Activated CD4-positive, alpha-beta T cell treated with anti-CD3 and anti-CD28 coated beads for 36 hours (primary cell): ENCODE results near the gene ABCG4. TPM values are rescaled to one million over a fixed set of nuclear protein-coding genes. Genes with fewer than 3 reads are reported as not detected.
"Not testable (repeated sequence)": the region's sequence is repeated elsewhere in the genome, so short reads cannot be mapped to it uniquely, and the experiment has no call there.

Experiments used
- ATAC-seq: fragments of 200-7000 bp; cut with Tn5 transposase; one replicate; pipeline ENCODE4 v1.10.0; 2021; ENCODE audit warnings: mild to moderate bottlenecking, moderate library complexity
- CTCF ChIA-PET: fragments of 350-600 bp; sonication (Branson Sonifier 250); formaldehyde crosslinking; loops from one replicate; lab custom pipeline; 2021; ENCODE audit warnings: antibody characterized with exemption; lab: Charles Lee
- POLR2A ChIA-PET: fragments of 350-600 bp; sonication (Branson Sonifier 250); formaldehyde crosslinking; loops from one replicate; lab custom pipeline; 2021; ENCODE audit warnings: antibody characterized with exemption, inconsistent platforms; lab: Charles Lee
- DNase-seq: peaks from one replicate; pipeline ENCODE4 v3.0.0-alpha.2; 2020
- H3K27ac Mint-ChIP-seq: one replicate; pipeline ENCODE4 v1.8.0; 2021; ENCODE audit warnings: mixed read lengths
- H3K27me3 Mint-ChIP-seq: one replicate; pipeline ENCODE4 v1.8.0; 2021; ENCODE audit warnings: mixed read lengths
- H3K36me3 Mint-ChIP-seq: one replicate; pipeline ENCODE4 v1.8.0; 2021; ENCODE audit warnings: low read depth, mixed read lengths
- H3K4me1 Mint-ChIP-seq: one replicate; pipeline ENCODE4 v1.8.0; 2021; ENCODE audit warnings: mixed read lengths
- H3K4me3 Mint-ChIP-seq: one replicate; pipeline ENCODE4 v1.8.0; 2021; ENCODE audit warnings: mild to moderate bottlenecking, moderate library complexity, mixed read lengths
- H3K9me3 Mint-ChIP-seq: one replicate; pipeline ENCODE4 v1.8.0; 2021; ENCODE audit warnings: low read depth, mixed read lengths
- intact Hi-C, 2 experiments: fragments of 100-400 bp; cut with DNase I in 1 of 2; cut with micrococcal nuclease in 1 of 2; formaldehyde crosslinking; loops; one replicate each; pipeline versions ENCODE4 v1.14.2 to v1.15.1; 2022 to 2024; cut with DNase I, micrococcal nuclease
- total RNA-seq, 2 experiments: library from RNA; stranded (reverse); gene quantifications; one replicate each; pipeline ENCODE4 v1.2.3, GENCODE V29; 2021

Gene ABCG4
- total RNA-seq: not detected

- no peak within 1 kb of the TSS for H3K27ac Mint-ChIP-seq
- intact Hi-C loops: loop anchor here in 1 of 2 experiments (1.0 kb wide), 1 partner anchor 28 kb away; the partner anchor contains the start of gene HINFP
These were observed at the start of gene ABCG4 for GRCh38 chr11:119149018-119149785. Gene ABCG4 (plus strand): TSS chr11:119149052. CDS start chr11:119149966, 914 bp downstream.

DNA sequence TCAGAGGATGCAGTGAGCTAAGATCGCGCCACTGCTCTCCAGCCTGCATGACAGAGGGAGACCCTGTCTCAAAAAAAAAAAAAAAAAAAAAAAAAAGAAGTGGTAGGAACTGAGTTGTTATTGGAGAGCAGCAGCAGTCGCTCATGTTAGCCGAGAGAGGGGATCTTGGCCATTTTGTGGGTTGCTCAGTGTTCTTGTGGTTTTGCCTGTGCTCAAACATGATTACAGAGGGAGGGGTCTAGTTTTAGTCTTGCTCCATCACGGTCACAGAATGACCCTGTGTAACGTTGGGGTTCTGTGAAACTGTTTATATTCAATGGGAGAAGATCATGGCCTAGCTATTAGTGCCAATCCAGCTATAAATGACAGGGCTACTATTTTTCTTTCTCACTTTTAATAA is 49.1 kb upstream of the ABCG4 start:
- CTCF ChIA-PET: interaction anchor here (0.8 to 3.7 kb wide), 6 partner anchors 9 to 157 kb away, joined by 3 to 20 read pairs (median 4); partner anchors contain the start of genes HMBS, TRAPPC4 and VPS11
- Mint-ChIP-seq H3K9me3 (no peaks in the 10 kb centered on the region), H3K4me3 (peak overlapping the region; percentile 95), H3K27me3 (no peaks in the 10 kb centered on the region), H3K27ac (peak overlapping the region; percentile 5), H3K36me3 (peaks cover 45% of the 10 kb centered on the region), H3K4me1 (peaks cover 45% of the 10 kb centered on the region)
- intact Hi-C loops: loop anchor here in 1 of 2 experiments (2.0 kb wide), 1 partner anchor 223 kb away; no protein-coding TSS in a partner anchor
- POLR2A ChIA-PET: no interaction called here
- no peak for ATAC-seq
- no peak for DNase-seq

More at GRCh38 chr11:119149018-119149785, at the start of gene ABCG4:
- ChIA-PET CTCF (interaction anchor here (0.6 to 1.1 kb wide), 2 partner anchors 34 to 792 kb away, joined by 4 to 5 read pairs; no protein-coding TSS in a partner anchor), POLR2A (interaction anchor here (0.6 kb wide), 1 partner anchor 47 kb away, joined by 3 read pairs; no protein-coding TSS in a partner anchor)
- H3K27me3 Mint-ChIP-seq: peaks cover 34% of the 10 kb centered on the region
- ATAC-seq (peak; percentile 51), DNase-seq (peak; percentile 45)
- peak within 1 kb of the TSS; percentile 64 for H3K4me3 Mint-ChIP-seq
- H3K4me1 Mint-ChIP-seq: peaks cover 8% of the 10 kb centered on the region
- H3K36me3 Mint-ChIP-seq: no peaks in the 10 kb centered on the region
- no peaks in the 10 kb centered on the region for H3K9me3 Mint-ChIP-seq

DNA sequence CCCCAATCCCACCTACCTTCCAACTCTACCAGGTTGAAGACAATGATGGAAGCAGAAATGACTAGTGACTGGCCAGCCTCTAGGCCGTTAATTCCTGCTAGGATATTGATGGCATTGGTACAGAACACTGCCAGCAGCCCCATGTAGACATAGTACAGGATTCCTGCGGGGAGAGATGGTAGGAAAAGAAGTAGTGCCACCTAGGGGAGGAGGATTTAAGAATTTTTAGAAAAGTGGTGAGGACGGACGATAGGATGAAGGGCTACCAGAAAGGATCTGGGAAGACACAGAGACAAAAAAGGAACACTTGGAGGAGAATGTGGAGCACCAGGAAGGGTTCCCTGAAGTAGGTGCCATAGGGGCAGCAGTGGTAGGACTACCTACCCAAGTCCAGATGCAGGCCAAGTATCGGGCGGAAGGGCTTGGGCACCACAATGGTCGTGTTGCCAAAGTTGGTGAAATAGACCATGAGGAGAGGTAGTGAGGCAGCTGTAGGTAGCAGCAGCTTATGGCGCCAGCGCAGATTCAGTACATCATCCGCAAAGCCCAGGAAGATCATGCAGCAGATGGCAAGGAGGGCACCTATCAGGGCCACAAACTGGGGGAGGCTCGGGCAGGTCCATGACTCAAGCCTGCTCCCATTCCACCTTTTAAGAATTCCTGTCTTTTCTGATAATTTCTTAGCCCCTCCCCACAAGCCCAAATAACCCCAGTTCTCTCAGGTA is 48.4 kb upstream of the ABCG4 start:
- Mint-ChIP-seq H3K27ac (peak overlapping the region; percentile 100), H3K36me3 (peaks cover 38% of the 10 kb centered on the region), H3K4me3 (peak overlapping the region; percentile 95), H3K4me1 (peaks cover 48% of the 10 kb centered on the region), H3K9me3 (no peaks in the 10 kb centered on the region), H3K27me3 (no peaks in the 10 kb centered on the region)
- no peak for DNase-seq
- ATAC-seq: no peak
- intact Hi-C loops: loop anchor here in 1 of 2 experiments (2.0 kb wide), 1 partner anchor 222 kb away; no protein-coding TSS in a partner anchor
- CTCF ChIA-PET: interaction anchor here (0.8 to 3.7 kb wide), 5 partner anchors 9 to 33 kb away, joined by 3 to 20 read pairs (median 8); partner anchors contain the start of genes HMBS and VPS11
- POLR2A ChIA-PET: interaction anchor here (0.6 kb wide), 1 partner anchor 15 kb away, joined by 3 read pairs; no protein-coding TSS in a partner anchor

DNA sequence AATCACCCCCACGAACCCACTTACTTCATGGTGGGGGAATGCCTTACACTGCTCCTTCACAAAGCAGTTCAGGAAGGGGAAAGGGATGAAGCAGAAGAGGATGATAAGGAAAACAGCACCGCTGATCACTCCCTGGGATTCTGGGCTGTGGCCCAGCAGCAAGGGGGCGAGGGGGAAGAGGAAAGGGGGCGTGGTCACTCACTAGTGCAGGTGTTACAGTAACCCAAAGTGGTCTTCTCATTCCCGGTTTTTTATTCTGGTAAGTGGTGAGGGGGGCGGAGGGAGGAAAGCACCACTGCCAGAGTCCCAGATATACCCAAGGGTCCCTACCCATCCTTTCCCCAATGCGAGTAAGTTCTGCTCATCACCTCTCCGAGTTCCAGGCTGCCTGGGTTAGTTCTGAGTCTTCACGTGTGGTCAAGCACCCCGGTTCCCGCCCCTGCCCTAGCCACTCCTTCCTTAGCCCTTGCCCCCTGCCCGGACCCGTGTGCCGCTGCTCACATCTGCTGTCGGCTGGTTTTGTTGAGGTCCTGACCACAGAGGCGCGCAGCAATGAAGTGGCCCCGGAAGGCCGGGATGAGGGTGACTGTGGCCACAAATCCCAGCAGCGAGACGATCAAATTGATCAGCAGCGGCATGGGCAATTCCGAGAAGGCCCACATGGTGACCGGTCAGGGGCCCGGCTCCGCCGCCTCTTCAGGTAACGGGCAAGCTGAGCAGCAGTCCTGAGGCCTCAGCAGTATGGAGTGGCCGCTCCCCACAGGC is 47.7 kb upstream of the ABCG4 start:
- peak overlapping the region; percentile 95 for H3K4me3 Mint-ChIP-seq
- POLR2A ChIA-PET: interaction anchor here (0.6 to 1.9 kb wide), 11 partner anchors 9 to 231 kb away, joined by 3 to 18 read pairs (median 4); partner anchors contain the start of genes CENATAC, HINFP, HMBS and RPS25
- DNase-seq: peak; percentile 54

DNA sequence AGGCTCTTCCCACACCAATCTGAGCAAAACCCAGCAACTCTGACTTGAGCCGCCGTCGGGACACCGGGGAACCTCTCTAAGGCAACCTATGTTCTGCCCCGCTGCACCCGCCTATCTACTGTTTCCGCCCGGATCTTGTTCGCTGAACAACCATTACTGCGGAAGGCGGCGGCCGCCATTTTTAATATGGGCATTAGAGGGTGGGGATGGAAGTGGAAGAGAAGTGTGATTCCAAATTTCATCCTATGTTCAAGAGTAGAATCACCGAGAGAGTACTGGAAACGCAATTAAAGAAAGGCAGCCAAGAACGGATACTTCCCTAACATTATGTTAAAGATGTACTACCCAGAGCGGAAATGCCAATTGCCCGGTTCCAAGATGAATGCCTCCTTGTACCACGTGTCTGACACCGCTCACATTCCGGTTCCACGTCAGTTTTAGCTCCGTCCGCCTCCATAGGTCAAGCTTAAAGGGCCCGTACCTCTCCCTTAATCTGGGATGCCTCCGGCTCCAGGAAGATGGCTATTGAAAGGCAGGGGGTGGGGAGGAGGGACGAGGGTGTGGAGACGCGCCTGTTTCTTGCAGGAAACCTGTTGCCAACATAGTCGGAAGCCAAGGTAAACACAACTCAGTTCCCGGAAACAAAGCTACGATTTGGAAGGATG is 47.0 kb upstream of the ABCG4 start, which contains the start of gene DPAGT1:
DPAGT1 (minus strand) TSS at position 95 of the 665 bp plus-strand sequence. CDS start 198 bp downstream, outside the sequence.
- peak within 1 kb of the TSS; percentile 100 for H3K27ac Mint-ChIP-seq
- H3K36me3 Mint-ChIP-seq: peaks cover 29% of the 10 kb centered on the region
- ATAC-seq (peak; percentile 86), DNase-seq (peak; percentile 93)
- intact Hi-C loops: loop anchor here (1.0 to 2.0 kb wide), 10 partner anchors 17 to 221 kb away; partner anchors contain the start of genes RPS25 (in 2 of the 2), TRAPPC4 (in 2 of the 2), CBL (in 1 of the 2) and CENATAC (in 1 of the 2)
- H3K9me3 Mint-ChIP-seq: no peaks in the 10 kb centered on the region
- no peaks in the 10 kb centered on the region for H3K27me3 Mint-ChIP-seq
- H3K4me3 Mint-ChIP-seq: peak within 1 kb of the TSS; percentile 95
- CTCF ChIA-PET: interaction anchor here (0.5 to 3.7 kb wide), 13 partner anchors 9 to 255 kb away, joined by 3 to 20 read pairs (median 4); partner anchors contain the start of genes CBL, HINFP, HMBS and TRAPPC4
- peaks cover 42% of the 10 kb centered on the region for H3K4me1 Mint-ChIP-seq
- POLR2A ChIA-PET: interaction anchor here (0.6 to 1.9 kb wide), 17 partner anchors 8 to 309 kb away, joined by 3 to 18 read pairs (median 4); partner anchors contain the start of genes CENATAC, HINFP, HMBS and RPS25

More for the DNA sequence above, 47.7 kb upstream of the ABCG4 start:
- CTCF ChIA-PET: interaction anchor here (1.0 to 3.7 kb wide), 5 partner anchors 16 to 104 kb away, joined by 3 to 20 read pairs (median 9); partner anchors contain the start of genes CBL, HINFP, HMBS and VPS11
- ATAC-seq: peak; percentile 20
- H3K27me3 Mint-ChIP-seq: no peaks in the 10 kb centered on the region
- intact Hi-C loops: loop anchor here (1.0 to 2.0 kb wide), 3 partner anchors 16 to 222 kb away; partner anchors contain the start of gene HMBS (in 1 of the 2)
- H3K4me1 Mint-ChIP-seq: peaks cover 41% of the 10 kb centered on the region
- H3K9me3 Mint-ChIP-seq: no peaks in the 10 kb centered on the region
- H3K36me3 Mint-ChIP-seq: peaks cover 34% of the 10 kb centered on the region
- H3K27ac Mint-ChIP-seq: peak overlapping the region; percentile 100

DNA sequence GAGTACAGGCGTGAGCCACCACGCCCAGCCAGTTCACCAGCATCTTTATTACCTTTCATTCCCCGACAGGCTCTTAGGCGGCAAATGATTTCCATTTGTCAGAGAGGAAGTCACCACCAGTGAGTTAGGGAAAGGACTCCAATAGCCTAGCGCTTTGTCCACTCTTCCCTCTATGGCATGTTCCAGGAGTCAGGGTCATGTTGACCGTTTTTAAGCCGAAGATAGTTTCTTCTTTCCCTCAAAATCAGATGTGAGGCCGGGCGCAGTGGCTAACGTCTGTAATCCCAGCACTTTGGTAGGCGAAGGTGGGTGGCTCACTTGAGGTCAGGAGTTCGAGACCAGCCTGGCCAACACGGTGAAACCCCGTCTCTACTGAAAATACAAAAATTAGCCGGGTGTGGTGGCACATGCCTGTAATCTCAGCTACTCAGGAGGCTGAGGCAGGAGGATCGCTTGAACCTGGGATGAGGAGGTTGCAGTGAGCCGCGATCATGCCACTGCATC is 45.6 kb upstream of the ABCG4 start:
- Mint-ChIP-seq H3K27ac (peak overlapping the region; percentile 100), H3K36me3 (peaks cover 16% of the 10 kb centered on the region), H3K4me3 (peak overlapping the region; percentile 95), H3K4me1 (peaks cover 43% of the 10 kb centered on the region)
- intact Hi-C loops: loop anchor here in 1 of 2 experiments (2.0 kb wide), 1 partner anchor 84 kb away; the partner anchor contains the start of genes RPS25 and TRAPPC4
- not testable (repeated sequence) for ATAC-seq, DNase-seq, H3K27me3 Mint-ChIP-seq, H3K9me3 Mint-ChIP-seq
- POLR2A ChIA-PET: interaction anchor here (1.2 to 1.6 kb wide), 5 partner anchors 10 to 66 kb away, joined by 3 to 18 read pairs (median 7); partner anchors contain the start of gene HMBS
- CTCF ChIA-PET: interaction anchor here (1.2 to 3.7 kb wide), 5 partner anchors 18 to 93 kb away, joined by 3 to 20 read pairs (median 9); partner anchors contain the start of genes HINFP, HMBS and VPS11

DNA sequence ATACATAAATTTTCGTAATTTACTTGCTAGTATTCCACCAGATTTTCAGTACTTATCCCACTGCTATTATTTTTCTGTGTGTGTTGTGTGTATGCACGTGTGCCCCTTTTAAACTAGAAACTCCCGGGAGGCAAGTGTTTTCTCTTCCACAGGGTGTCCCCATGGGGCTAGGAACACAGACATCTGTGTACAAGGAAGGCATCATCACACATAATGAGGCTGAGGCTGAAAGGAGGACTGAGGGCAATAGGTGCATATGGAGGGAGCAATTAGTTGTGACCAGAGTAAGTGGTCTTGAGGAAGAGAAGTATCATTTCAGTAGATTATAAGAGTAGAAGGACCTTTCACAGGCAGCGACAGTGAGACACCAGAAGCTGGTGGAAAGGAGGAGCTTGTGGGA is 45.1 kb upstream of the ABCG4 start:
- CTCF ChIA-PET: no interaction called here
- POLR2A ChIA-PET: interaction anchor here (0.7 kb wide), 1 partner anchor 46 kb away, joined by 3 read pairs; no protein-coding TSS in a partner anchor
- ATAC-seq: no peak

GRCh38 chr11:119106564-119107537 is 42.0 kb upstream of the ABCG4 start, which contains the start of gene C2CD2L:
Gene C2CD2L (plus strand): TSS chr11:119107344. CDS start chr11:119107742, 398 bp downstream.
- peak; percentile 87 for ATAC-seq
- H3K27ac Mint-ChIP-seq: peak within 1 kb of the TSS; percentile 94
- H3K4me1 Mint-ChIP-seq: peaks cover 46% of the 10 kb centered on the region
- ChIA-PET POLR2A (interaction anchor here (0.5 to 1.8 kb wide), 9 partner anchors 12 to 403 kb away, joined by 3 to 26 read pairs (median 5); partner anchors contain the start of genes HINFP, NLRX1, RPS25 and TRAPPC4), CTCF (interaction anchor here (0.6 to 1.7 kb wide), 18 partner anchors 9 to 1932 kb away, joined by 3 to 9 read pairs (median 4); partner anchors contain the start of genes HINFP and VPS11)
- intact Hi-C loops: loop anchor here (1.0 to 5.0 kb wide), 9 partner anchors 12 to 315 kb away; partner anchors contain the start of genes HINFP (in 2 of the 2), CBL (in 1 of the 2), DDX6 (in 1 of the 2) and HMBS (in 1 of the 2)
- peaks cover 15% of the 10 kb centered on the region for H3K36me3 Mint-ChIP-seq
- H3K27me3 Mint-ChIP-seq: no peaks in the 10 kb centered on the region
- DNase-seq: peak; percentile 95
- H3K9me3 Mint-ChIP-seq: no peaks in the 10 kb centered on the region
- peak within 1 kb of the TSS; percentile 89 for H3K4me3 Mint-ChIP-seq

More for the DNA sequence above, 45.1 kb upstream of the ABCG4 start:
- no peaks in the 10 kb centered on the region for H3K27me3 Mint-ChIP-seq
- peak overlapping the region; percentile 65 for H3K27ac Mint-ChIP-seq
- H3K4me1 Mint-ChIP-seq: peaks cover 45% of the 10 kb centered on the region
- intact Hi-C loops: loop anchor here in 1 of 2 experiments (2.0 kb wide), 1 partner anchor 85 kb away; the partner anchor contains the start of genes RPS25 and TRAPPC4
- H3K4me3 Mint-ChIP-seq: peak overlapping the region; percentile 15
- DNase-seq: no peak
- H3K36me3 Mint-ChIP-seq: peaks cover 13% of the 10 kb centered on the region
- H3K9me3 Mint-ChIP-seq: no peaks in the 10 kb centered on the region
